GM20000 (cell line): Measurements from ENCODE around the gene C19orf85.

Experiments
- DNase-seq: peaks from one replicate; pipeline ENCODE4 v3.0.0; 2012; ENCODE audit warnings: low spot score
- TF ChIP-seq, protein P1 (sequence below): IDR thresholded peaks from 2 replicates; pipeline ENCODE4 v1.5.1; 2012; ENCODE audit warnings: mild to moderate bottlenecking, control low read depth; ENCODE audit errors: extremely low read depth, missing control alignments

Gene C19orf85

GRCh38 chr19:55471266-55471665 is 6.7 kb upstream of the C19orf85 start:
- TF ChIP-seq, protein P1, sequence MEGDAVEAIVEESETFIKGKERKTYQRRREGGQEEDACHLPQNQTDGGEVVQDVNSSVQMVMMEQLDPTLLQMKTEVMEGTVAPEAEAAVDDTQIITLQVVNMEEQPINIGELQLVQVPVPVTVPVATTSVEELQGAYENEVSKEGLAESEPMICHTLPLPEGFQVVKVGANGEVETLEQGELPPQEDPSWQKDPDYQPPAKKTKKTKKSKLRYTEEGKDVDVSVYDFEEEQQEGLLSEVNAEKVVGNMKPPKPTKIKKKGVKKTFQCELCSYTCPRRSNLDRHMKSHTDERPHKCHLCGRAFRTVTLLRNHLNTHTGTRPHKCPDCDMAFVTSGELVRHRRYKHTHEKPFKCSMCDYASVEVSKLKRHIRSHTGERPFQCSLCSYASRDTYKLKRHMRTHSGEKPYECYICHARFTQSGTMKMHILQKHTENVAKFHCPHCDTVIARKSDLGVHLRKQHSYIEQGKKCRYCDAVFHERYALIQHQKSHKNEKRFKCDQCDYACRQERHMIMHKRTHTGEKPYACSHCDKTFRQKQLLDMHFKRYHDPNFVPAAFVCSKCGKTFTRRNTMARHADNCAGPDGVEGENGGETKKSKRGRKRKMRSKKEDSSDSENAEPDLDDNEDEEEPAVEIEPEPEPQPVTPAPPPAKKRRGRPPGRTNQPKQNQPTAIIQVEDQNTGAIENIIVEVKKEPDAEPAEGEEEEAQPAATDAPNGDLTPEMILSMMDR, result no peak

GRCh38 chr19:55468054-55468393 is 3.5 kb upstream of the C19orf85 start:
- no peak for DNase-seq
- TF ChIP-seq, protein P1, result no peak

More at GRCh38 chr19:55471266-55471665, 6.7 kb upstream of the C19orf85 start:
- no peak for DNase-seq

DNA sequence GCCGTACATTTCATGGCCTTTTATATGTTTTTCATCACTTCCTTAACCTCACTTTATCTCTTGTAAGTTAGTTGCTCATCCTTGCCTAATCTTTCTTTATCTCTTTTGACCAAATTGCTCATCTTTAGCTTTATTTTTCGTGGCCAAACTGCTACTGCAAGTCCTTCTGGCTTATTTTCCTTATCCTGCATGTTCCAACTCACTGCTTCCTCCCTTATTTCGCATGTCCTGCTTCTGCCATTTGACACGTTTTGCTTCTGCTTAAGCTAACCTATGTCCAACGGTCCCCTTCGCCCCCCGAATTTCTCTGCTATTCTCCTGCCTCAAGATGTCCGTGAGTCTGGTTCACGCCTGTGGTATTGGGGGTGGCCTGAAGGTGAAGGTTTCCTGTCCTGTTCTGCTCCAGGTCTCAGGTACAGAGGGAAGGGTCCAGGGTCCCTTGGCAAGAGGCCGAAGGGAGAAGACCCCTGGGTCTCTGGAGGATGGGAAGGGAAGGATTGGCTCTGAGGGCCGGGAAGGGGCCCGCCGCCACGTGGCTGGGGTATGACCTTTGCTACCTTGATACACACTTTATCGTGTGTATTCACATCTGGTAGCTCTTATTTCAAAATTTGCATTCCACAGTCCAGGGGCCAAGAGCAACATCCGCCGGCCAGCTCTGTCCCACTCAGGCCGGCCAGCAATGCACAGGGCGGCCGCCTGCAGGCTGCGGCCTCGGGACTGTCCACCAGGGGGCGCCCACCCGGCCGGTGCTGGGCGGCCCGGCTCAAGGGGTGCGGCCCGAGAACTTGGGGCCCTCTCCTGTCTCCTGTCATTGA is 2.9 kb upstream of the C19orf85 start:
- TF ChIP-seq, protein P1, result peak; percentile 98
- peak; percentile 88 for DNase-seq

DNA sequence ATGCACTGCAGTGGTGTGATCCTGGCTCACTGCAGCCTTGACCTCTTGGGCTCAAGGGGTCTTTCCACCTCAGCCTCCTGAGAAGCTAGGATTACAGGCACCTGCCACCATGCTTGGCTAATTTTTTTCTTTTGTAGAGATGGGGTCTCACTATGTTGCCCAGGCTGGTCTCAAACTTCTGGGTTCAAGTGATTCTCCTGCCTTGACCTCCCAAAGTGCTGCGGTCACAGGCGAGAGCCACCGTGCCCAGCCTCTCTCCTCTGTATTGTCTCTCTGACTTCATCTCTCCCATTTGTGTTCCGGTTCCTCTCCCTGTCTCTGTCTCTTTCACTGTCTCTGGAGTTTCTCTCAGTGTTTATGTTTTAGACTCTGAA is 1.7 kb upstream of the C19orf85 start:
- TF ChIP-seq, protein P1, result no peak
- DNase-seq, result no peak

DNA sequence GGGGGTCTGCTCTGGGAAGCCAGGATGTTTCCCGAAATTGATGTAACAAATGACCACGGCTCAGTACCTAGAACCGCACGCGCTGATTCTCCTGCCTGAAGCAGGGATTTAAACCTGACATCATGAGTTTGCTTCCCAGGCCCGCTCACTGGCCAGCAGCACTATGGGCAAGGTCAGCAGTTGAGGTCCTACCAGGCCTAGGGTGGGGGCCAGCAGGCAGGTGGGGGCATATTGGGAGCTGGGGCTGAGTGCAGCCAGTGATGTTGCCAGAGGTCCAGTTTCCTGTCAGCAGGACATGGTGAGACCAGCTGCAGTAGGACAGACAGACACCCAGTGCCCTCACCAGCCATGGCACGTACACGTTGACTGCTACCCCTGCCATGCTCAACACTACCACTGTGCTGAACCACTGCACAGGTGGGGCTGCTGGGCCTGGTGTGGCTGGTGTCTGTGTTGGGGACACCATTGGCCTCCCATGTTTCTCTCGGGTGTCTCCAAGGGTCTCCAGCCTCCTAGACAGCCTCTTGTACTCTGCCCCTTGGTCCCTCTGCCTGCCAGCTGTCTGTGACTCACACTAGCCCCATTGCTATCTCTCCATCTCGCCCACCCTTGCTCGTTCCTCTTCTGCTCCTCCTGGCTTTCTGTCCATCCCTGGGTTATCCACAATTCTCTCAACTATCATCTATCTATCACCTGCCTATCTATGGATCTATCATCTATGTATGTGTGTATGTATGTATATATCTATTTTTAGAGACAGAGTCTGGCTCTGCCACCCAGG is 1.1 kb upstream of the C19orf85 start:
- TF ChIP-seq, protein P1, result no peak
- no peak for DNase-seq

DNA sequence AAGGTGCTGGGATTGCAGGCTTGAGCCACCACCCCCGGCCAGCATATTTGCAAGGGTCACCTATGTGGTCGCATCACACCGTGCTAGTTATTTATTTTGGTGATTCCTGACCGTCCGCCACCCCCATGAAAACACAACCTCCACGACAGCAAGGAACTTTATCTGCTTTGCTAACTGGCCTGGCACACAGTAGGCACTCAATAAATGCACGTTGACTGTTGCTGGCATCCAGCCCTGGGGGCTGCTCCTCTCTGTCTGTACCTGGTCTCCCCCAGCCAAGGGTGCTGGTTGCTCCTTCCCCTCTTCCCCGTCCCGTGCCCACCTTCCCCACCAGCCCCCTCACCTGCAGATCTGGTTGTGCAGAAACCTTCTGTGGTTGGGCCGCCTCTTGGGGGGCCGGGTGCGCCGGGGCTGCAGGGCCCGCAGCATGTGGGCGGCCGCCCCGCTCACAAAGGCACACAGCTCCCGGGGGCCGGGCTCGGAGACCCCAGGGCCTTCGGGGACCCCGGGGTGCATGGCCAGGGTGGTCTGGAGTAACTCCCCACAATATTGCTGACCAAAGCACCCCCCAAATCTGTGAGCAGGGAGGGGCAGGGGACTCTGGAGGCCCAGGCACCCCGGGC is 401 bp downstream of the C19orf85 start:
- DNase-seq, result no peak
- TF ChIP-seq, protein P1, result no peak

DNA sequence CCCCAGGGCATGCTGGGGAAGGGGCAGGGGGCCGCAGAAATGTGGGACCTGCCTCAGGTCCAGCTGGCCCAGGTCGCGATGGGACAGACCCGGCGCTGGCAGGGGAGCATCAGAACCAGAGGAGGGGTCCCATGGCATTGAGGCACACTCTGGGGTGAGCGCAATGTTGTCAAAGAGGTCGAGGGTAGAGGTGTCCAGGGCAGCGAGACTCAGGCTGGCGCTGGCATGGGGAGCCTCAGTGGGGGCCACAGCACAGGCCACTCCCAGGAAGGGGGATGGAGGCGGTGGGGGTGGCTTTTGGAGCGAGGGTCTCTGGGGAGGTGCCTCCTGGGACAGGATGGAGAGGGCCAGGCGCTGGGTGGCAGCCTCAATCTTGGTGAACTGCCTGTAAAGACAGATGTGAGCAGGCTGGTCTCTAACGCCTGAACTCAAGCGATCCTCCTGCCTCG is 944 bp downstream of the C19orf85 start:
- TF ChIP-seq, protein P1, result no peak
- DNase-seq, result no peak
